Osteoblast (primary cell): ENCODE data around the gene OBSL1. TPM values are rescaled to one million over a fixed set of nuclear protein-coding genes. Genes with fewer than 3 reads are reported as not detected.

Experiments used
- DNase-seq: peaks from one replicate; pipeline ENCODE4 v3.0.0; 2011; ENCODE audit warnings: low spot score, mixed read lengths; ENCODE audit not compliant: insufficient read length; ENCODE audit errors: missing footprints
- H2AFZ ChIP-seq: 2 replicates; pipeline ENCODE4 v1.6.0; 2011; ENCODE audit warnings: mild to moderate bottlenecking, low read length
- H3K27ac ChIP-seq: 2 replicates; pipeline ENCODE4 v1.5.1; 2011; ENCODE audit warnings: mild to moderate bottlenecking, low read depth, low read length, moderate library complexity
- H3K27me3 ChIP-seq: 2 replicates; pipeline ENCODE4 v1.6.0; 2012; ENCODE audit warnings: mild to moderate bottlenecking, control low read depth, inconsistent platforms, low read length, moderate library complexity; ENCODE audit not compliant: insufficient read depth
- H3K36me3 ChIP-seq: 2 replicates; pipeline ENCODE4 v1.5.1; 2011; ENCODE audit warnings: mild to moderate bottlenecking, low read length, control low read depth, moderate library complexity; ENCODE audit not compliant: insufficient read depth
- H3K4me1 ChIP-seq: 2 replicates; pipeline ENCODE4 v1.5.1; 2011; ENCODE audit warnings: mild to moderate bottlenecking, low read length, control low read depth, moderate library complexity; ENCODE audit not compliant: insufficient read depth
- H3K4me2 ChIP-seq: 2 replicates; pipeline ENCODE4 v1.6.0; 2011; ENCODE audit warnings: mild to moderate bottlenecking, low read length; ENCODE audit not compliant: insufficient read depth
- H3K4me3 ChIP-seq: fragments of 200-600 bp; sonication (generic); 3 replicates; pipeline ENCODE4 v1.5.1; 2012; ENCODE audit warnings: mild to moderate bottlenecking, low read length, inconsistent platforms; ENCODE audit not compliant: insufficient read depth
- H3K79me2 ChIP-seq: 2 replicates; pipeline ENCODE4 v1.6.0; 2012; ENCODE audit warnings: mild to moderate bottlenecking, low read length, control low read depth, inconsistent platforms; ENCODE audit not compliant: insufficient read depth
- H3K9me3 ChIP-seq: 2 replicates; pipeline ENCODE4 v1.5.1; 2011; ENCODE audit warnings: low read depth, low read length, control low read depth
- H4K20me1 ChIP-seq: 2 replicates; pipeline ENCODE4 v1.6.0; 2012; ENCODE audit warnings: mild to moderate bottlenecking, low read length, control low read depth; ENCODE audit not compliant: insufficient read depth
- total RNA-seq: library from RNA; depleted of rRNA; stranded (reverse); fragments of >200 nt; gene quantifications from 2 replicates; pipeline ENCODE4 v1.2.3, GENCODE V29; 2012
- TF ChIP-seq, protein P1 (sequence below): IDR thresholded peaks from 2 replicates; pipeline ENCODE4 v1.5.1; 2011; ENCODE audit warnings: mild to moderate bottlenecking, low read depth, low read length, moderate library complexity; ENCODE audit errors: extremely low read depth

Gene OBSL1
- total RNA-seq, 1 donor = 65.9 TPM

DNA sequence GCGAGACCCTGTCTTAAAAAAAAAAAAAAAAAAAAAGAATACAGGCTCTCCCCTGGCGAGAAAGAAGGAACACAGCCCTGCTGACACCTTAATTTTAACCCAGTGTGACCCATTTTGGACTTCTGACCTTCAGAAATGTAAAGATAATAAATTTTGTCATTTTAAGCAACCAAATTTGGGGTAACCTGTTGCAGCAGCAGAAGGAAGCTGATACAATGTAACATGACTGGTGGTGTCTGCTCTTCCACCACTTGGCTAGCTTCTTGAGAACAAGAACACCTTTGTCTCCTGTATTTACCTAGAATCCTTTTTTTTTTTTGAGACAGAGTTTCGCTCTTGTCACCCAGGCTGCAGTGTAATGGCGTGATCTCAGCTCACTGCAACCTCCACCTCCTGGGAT is 19.8 kb upstream of the OBSL1 start:
- Histone ChIP-seq H3K79me2 (no peaks in the 10 kb centered on the region), H4K20me1 (no peaks in the 10 kb centered on the region), H3K9me3 (no peaks in the 10 kb centered on the region), H3K27me3 (peaks cover 12% of the 10 kb centered on the region), H3K4me2 (no peak overlapping the region), H3K4me1 (no peaks in the 10 kb centered on the region), H3K4me3 (no peak overlapping the region), H3K27ac (no peak overlapping the region), H2AFZ (no peak overlapping the region), H3K36me3 (no peaks in the 10 kb centered on the region)
- TF ChIP-seq, protein P1, sequence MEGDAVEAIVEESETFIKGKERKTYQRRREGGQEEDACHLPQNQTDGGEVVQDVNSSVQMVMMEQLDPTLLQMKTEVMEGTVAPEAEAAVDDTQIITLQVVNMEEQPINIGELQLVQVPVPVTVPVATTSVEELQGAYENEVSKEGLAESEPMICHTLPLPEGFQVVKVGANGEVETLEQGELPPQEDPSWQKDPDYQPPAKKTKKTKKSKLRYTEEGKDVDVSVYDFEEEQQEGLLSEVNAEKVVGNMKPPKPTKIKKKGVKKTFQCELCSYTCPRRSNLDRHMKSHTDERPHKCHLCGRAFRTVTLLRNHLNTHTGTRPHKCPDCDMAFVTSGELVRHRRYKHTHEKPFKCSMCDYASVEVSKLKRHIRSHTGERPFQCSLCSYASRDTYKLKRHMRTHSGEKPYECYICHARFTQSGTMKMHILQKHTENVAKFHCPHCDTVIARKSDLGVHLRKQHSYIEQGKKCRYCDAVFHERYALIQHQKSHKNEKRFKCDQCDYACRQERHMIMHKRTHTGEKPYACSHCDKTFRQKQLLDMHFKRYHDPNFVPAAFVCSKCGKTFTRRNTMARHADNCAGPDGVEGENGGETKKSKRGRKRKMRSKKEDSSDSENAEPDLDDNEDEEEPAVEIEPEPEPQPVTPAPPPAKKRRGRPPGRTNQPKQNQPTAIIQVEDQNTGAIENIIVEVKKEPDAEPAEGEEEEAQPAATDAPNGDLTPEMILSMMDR = no peak
- DNase-seq = no peak

DNA sequence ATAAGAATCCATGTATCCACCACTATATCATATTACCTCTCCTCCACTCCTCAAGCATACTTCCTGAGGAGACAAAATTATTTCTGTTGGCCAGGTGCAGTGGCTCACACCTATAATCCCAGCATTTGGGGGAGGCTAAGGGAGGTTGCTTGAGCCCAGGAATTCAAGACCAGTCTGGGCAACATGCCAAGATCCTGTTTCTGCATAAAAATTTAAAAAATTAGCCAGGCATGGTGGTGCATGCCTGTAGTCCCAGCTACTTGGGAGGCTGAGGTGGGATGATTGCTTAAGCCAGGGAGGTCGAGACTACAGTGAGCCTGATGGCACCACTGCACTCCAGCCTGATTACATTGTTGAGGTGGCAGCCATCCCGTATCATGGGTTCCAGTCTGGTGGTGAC is 10.0 kb upstream of the OBSL1 start:
- peaks cover 38% of the 10 kb centered on the region for H3K27me3 ChIP-seq
- no peak for DNase-seq

DNA sequence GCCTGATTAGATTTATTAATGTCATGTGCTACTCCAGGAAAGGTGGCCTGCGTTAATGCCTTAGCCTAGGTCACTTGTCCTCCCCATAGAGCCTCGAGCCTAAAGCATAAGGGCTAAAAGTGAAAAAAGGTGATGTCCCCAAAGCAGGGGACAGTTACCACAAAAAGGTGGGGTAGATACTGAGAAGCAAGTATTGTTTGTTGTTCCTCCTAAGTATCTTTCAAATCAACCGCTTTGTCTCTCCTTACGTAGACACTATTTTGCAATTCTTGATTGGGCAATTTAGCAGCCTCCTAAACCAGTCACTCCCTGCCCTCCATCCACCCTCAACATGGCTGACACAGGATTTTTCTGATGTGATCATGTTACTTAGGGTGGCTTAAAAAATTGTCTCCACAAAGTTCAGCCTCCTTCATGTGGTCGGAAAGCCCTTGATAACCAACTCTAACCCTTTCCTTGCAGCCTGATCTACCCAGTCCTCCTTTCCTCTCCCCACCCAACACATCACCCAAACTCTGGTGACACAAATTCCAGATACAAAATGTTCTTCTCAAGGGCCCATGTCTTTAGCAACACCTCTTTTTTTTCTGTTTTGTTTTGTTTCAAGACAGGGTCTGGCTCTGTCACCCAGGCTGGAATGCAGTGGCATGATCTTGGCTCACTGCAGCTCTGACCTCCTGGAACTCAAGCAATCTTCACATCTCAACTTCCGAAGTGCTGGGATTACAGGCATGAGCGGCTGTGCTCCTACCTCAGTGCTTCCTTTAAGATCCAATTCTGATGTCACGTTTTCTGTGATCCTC is 7.7 kb upstream of the OBSL1 start:
- Histone ChIP-seq H3K4me2 (no peak overlapping the region), H3K27me3 (peaks cover 37% of the 10 kb centered on the region), H3K79me2 (no peaks in the 10 kb centered on the region), H2AFZ (no peak overlapping the region), H3K27ac (no peak overlapping the region), H4K20me1 (no peaks in the 10 kb centered on the region), H3K4me1 (no peaks in the 10 kb centered on the region), H3K36me3 (no peaks in the 10 kb centered on the region), H3K4me3 (no peak overlapping the region), H3K9me3 (no peaks in the 10 kb centered on the region)
- no peak for DNase-seq
- TF ChIP-seq, protein P1 = no peak

More for the DNA sequence above, 10.0 kb upstream of the OBSL1 start:
- Histone ChIP-seq H3K4me1 (no peaks in the 10 kb centered on the region), H3K4me2 (no peak overlapping the region), H2AFZ (no peak overlapping the region), H3K36me3 (no peaks in the 10 kb centered on the region), H3K4me3 (no peak overlapping the region), H3K27ac (no peak overlapping the region), H3K79me2 (no peaks in the 10 kb centered on the region), H3K9me3 (no peaks in the 10 kb centered on the region), H4K20me1 (no peaks in the 10 kb centered on the region)
- TF ChIP-seq, protein P1 = no peak

DNA sequence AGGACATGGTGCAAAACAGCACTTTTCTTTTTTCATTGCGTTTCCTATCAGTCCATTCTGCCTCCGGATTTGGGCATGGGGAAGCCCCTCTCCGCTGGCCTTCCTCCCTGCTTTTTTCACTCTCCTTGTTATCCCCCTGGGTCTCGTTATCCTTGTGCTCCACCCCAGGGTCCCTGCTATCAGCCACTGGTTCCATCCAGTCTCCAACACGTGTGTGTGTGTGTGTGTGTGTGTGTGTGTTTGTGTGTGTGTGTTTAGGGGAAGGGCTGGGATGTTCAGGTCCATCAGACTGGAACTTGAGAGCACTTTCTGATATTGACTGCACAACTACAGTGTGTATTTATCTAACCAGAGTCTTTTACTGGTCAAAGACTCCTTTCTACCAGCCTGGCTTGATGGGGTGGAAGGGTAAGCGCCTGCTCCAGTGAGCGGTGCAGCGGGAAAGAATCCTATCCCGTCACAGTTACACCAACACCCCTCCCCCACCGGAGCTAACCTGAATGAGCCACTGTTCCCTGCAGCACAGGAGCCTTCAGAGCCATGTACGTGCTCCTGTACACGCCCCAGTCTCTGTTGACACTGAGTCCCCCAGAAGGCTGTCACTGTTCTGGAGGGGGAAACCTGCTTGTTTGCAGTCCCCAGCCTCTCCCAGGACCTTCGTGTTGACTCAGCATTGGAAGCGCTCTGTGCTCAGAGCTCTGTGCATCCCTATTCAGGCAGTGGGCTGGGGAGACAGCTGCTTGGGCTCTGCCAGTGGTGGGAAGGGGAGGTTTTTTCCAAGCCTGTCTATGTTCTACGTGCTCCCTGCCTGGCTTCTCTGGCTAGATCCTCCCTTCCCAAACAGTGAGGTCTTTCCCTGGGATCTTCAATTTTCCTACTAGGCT is 5.4 kb upstream of the OBSL1 start:
- peak; percentile 73 for DNase-seq
- Histone ChIP-seq H3K27me3 (peaks cover 33% of the 10 kb centered on the region), H3K4me1 (no peaks in the 10 kb centered on the region), H3K27ac (no peak overlapping the region), H4K20me1 (no peaks in the 10 kb centered on the region), H3K4me2 (no peak overlapping the region), H3K79me2 (no peaks in the 10 kb centered on the region), H2AFZ (no peak overlapping the region), H3K9me3 (no peaks in the 10 kb centered on the region), H3K36me3 (no peaks in the 10 kb centered on the region), H3K4me3 (no peak overlapping the region)
- TF ChIP-seq, protein P1 = no peak
